ENCODE data around the gene SGPP2. TPM values are rescaled to one million over a fixed set of nuclear protein-coding genes. Genes with fewer than 3 reads are reported as not detected.

The SGPP2 gene
- total RNA-seq, 2 experiments from 2014 or later, result not detected

- POLR2A ChIA-PET, result interaction anchor here (0.6 kb wide), 1 partner anchor 147 kb away, joined by 3 read pairs; no protein-coding TSS in a partner anchor
- H3K9me3 ChIP-seq (ENCODE audit: low read length), result no peaks in the 10 kb centered on the region
- no peak overlapping the region for H3K4me2 ChIP-seq (ENCODE audit: low read length)
- H4K20me1 ChIP-seq (ENCODE audit: insufficient read depth, low read length), result no peaks in the 10 kb centered on the region
- H3K27ac ChIP-seq (ENCODE audit: low read depth, low read length, poor library complexity, severe bottlenecking), result no peak overlapping the region
- intact Hi-C loops (cut with micrococcal nuclease; ENCODE audit: unreplicated experiment), result no loop called here
- peaks cover 71% of the 10 kb centered on the region for H3K36me3 ChIP-seq (ENCODE audit: insufficient read depth, low read length)
- CTCF ChIA-PET (ENCODE audit: unreplicated experiment), result no interaction called here
- no peak overlapping the region for H3K4me3 ChIP-seq (ENCODE audit: low read depth, low read length, poor library complexity, severe bottlenecking)
- DNase-seq (ENCODE audit: low spot score), result no peak
- no peaks in the 10 kb centered on the region; the same call in 1 of the 2 replicates for H3K79me2 ChIP-seq (ENCODE audit: insufficient read depth, low read depth, low read length)
- no peak overlapping the region for H2AFZ ChIP-seq (ENCODE audit: low read length)
- H3K4me1 ChIP-seq (ENCODE audit: insufficient read depth, low read length, poor library complexity, severe bottlenecking), result no peaks in the 10 kb centered on the region
- TF ChIP-seq CTCF (conservative IDR thresholded peaks at IDR 0.05; ENCODE audit: low read length), result no peak
- TF ChIP-seq EZH2phosphoT487 (IDR thresholded peaks at IDR 0.05; ENCODE audit: borderline replicate concordance, low read depth, low read length), result no peak
- BruUV-seq (replicated peaks), result no TSS peak
- no peaks in the 10 kb centered on the region for H3K9me2 ChIP-seq (ENCODE audit: insufficient read depth, low read length)
Measured at GRCh38 chr2:222591661-222592060, 167.3 kb downstream of the SGPP2 start.

- Histone ChIP-seq H3K36me3 (ENCODE audit: insufficient read depth, low read length) (peaks cover 76% of the 10 kb centered on the region), H3K4me2 (ENCODE audit: low read length) (no peak overlapping the region), H3K4me1 (ENCODE audit: insufficient read depth, low read length, poor library complexity, severe bottlenecking) (no peaks in the 10 kb centered on the region), H3K79me2 (ENCODE audit: insufficient read depth, low read depth, low read length) (no peaks in the 10 kb centered on the region; the same call in 1 of the 2 replicates), H2AFZ (ENCODE audit: low read length) (no peak overlapping the region), H3K27ac (ENCODE audit: low read depth, low read length, poor library complexity, severe bottlenecking) (no peak overlapping the region), H3K4me3 (ENCODE audit: low read depth, low read length, poor library complexity, severe bottlenecking) (no peak overlapping the region), H3K9me2 (ENCODE audit: insufficient read depth, low read length) (no peaks in the 10 kb centered on the region), H4K20me1 (ENCODE audit: insufficient read depth, low read length) (no peaks in the 10 kb centered on the region), H3K9me3 (ENCODE audit: low read length) (no peaks in the 10 kb centered on the region)
- ChIA-PET CTCF (ENCODE audit: unreplicated experiment) (no interaction called here), POLR2A (interaction anchor here (0.6 to 1.2 kb wide), 2 partner anchors 8 to 148 kb away, joined by 3 to 4 read pairs; no protein-coding TSS in a partner anchor)
- DNase-seq (ENCODE audit: low spot score), result no peak
- intact Hi-C loops (cut with micrococcal nuclease; ENCODE audit: unreplicated experiment), result no loop called here
- no TSS peak for BruUV-seq (replicated peaks)
- TF ChIP-seq CTCF (conservative IDR thresholded peaks at IDR 0.05; ENCODE audit: low read length) (no peak), EZH2phosphoT487 (IDR thresholded peaks at IDR 0.05; ENCODE audit: borderline replicate concordance, low read depth, low read length) (no peak)
Measured at GRCh38 chr2:222592176-222592575, 167.8 kb downstream of the SGPP2 start.

GRCh38 chr2:222594679-222595078 lies 170.3 kb downstream of the SGPP2 start:
- Histone ChIP-seq H3K27ac (ENCODE audit: low read depth, low read length, poor library complexity, severe bottlenecking) (no peak overlapping the region), H4K20me1 (ENCODE audit: insufficient read depth, low read length) (no peaks in the 10 kb centered on the region), H3K4me1 (ENCODE audit: insufficient read depth, low read length, poor library complexity, severe bottlenecking) (no peaks in the 10 kb centered on the region), H3K9me2 (ENCODE audit: insufficient read depth, low read length) (no peaks in the 10 kb centered on the region), H3K9me3 (ENCODE audit: low read length) (no peaks in the 10 kb centered on the region), H3K79me2 (ENCODE audit: insufficient read depth, low read depth, low read length) (no peaks in the 10 kb centered on the region; the same call in 1 of the 2 replicates), H3K4me2 (ENCODE audit: low read length) (no peak overlapping the region), H3K4me3 (ENCODE audit: low read depth, low read length, poor library complexity, severe bottlenecking) (no peak overlapping the region), H3K36me3 (ENCODE audit: insufficient read depth, low read length) (peaks cover 96% of the 10 kb centered on the region), H2AFZ (ENCODE audit: low read length) (no peak overlapping the region)
- TF ChIP-seq EZH2phosphoT487 (IDR thresholded peaks at IDR 0.05; ENCODE audit: borderline replicate concordance, low read depth, low read length) (no peak), CTCF (conservative IDR thresholded peaks at IDR 0.05; ENCODE audit: low read length) (no peak)
- BruUV-seq (replicated peaks), result no TSS peak
- POLR2A ChIA-PET, result interaction anchor here (0.5 to 1.2 kb wide), 3 partner anchors 13 to 42 kb away, joined by 3 to 4 read pairs (median 3); no protein-coding TSS in a partner anchor
- intact Hi-C loops (cut with micrococcal nuclease; ENCODE audit: unreplicated experiment), result no loop called here
- DNase-seq (ENCODE audit: low spot score), result no peak
- CTCF ChIA-PET (ENCODE audit: unreplicated experiment), result no interaction called here
